Activated naive CD4-positive, alpha-beta T cell treated with anti-CD3 and anti-CD28 coated beads, Interleukin-2, amount 10 ng/mL, durations not matched to agents 7 days and 5 days (primary cell): Measurements from ENCODE around the gene AHDC1.
"Not testable (repeated sequence)": the region's sequence is repeated elsewhere in the genome, so short reads cannot be mapped to it uniquely, and the experiment has no call there.

Experiments
- CTCF ChIA-PET: fragments of 350-600 bp; sonication (Branson Sonifier 250); formaldehyde crosslinking; loops from one replicate; lab custom pipeline; 2021; ENCODE audit warnings: antibody characterized with exemption; lab: Charles Lee
- DNase-seq: peaks from one replicate; pipeline ENCODE4 v3.0.0-alpha.2; 2020
- H3K27ac Mint-ChIP-seq: one replicate; pipeline ENCODE4 v1.8.0; 2021; ENCODE audit warnings: mild to moderate bottlenecking, moderate library complexity, mixed read lengths
- H3K27me3 Mint-ChIP-seq: one replicate; pipeline ENCODE4 v1.8.0; 2021; ENCODE audit warnings: mild to moderate bottlenecking, mixed read lengths
- H3K36me3 Mint-ChIP-seq: one replicate; pipeline ENCODE4 v1.8.0; 2021; ENCODE audit warnings: mixed read lengths
- H3K4me1 Mint-ChIP-seq: one replicate; pipeline ENCODE4 v1.8.0; 2021; ENCODE audit warnings: mixed read lengths
- H3K4me3 Mint-ChIP-seq: one replicate; pipeline ENCODE4 v1.8.0; 2021; ENCODE audit warnings: mild to moderate bottlenecking, moderate library complexity, mixed read lengths
- H3K9me3 Mint-ChIP-seq: one replicate; pipeline ENCODE4 v1.8.0; 2021; ENCODE audit warnings: mixed read lengths

Gene AHDC1

GRCh38 chr1:27638805-27639204, 34.9 kb upstream of the AHDC1 start:
- CTCF ChIA-PET: interaction anchor here (0.7 to 2.7 kb wide), 4 partner anchors 24 to 116 kb away, joined by 3 to 11 read pairs (median 5); no protein-coding TSS in a partner anchor
- Mint-ChIP-seq H3K9me3 (no peaks in the 10 kb centered on the region), H3K4me3 (no peak overlapping the region)

GRCh38 chr1:27638047-27638734, 34.2 kb upstream of the AHDC1 start:
- Mint-ChIP-seq H3K27ac (no peak overlapping the region), H3K4me3 (no peak overlapping the region), H3K4me1 (peaks cover 39% of the 10 kb centered on the region), H3K36me3 (no peaks in the 10 kb centered on the region), H3K27me3 (peaks cover 21% of the 10 kb centered on the region), H3K9me3 (no peaks in the 10 kb centered on the region)
- no peak for DNase-seq
- CTCF ChIA-PET: interaction anchor here (0.9 to 2.7 kb wide), 3 partner anchors 24 to 115 kb away, joined by 5 to 11 read pairs (median 5); no protein-coding TSS in a partner anchor

More at GRCh38 chr1:27638805-27639204, 34.9 kb upstream of the AHDC1 start:
- Mint-ChIP-seq H3K4me1 (peaks cover 38% of the 10 kb centered on the region), H3K27me3 (peaks cover 22% of the 10 kb centered on the region), H3K36me3 (no peaks in the 10 kb centered on the region), H3K27ac (no peak overlapping the region)
- no peak for DNase-seq

DNA sequence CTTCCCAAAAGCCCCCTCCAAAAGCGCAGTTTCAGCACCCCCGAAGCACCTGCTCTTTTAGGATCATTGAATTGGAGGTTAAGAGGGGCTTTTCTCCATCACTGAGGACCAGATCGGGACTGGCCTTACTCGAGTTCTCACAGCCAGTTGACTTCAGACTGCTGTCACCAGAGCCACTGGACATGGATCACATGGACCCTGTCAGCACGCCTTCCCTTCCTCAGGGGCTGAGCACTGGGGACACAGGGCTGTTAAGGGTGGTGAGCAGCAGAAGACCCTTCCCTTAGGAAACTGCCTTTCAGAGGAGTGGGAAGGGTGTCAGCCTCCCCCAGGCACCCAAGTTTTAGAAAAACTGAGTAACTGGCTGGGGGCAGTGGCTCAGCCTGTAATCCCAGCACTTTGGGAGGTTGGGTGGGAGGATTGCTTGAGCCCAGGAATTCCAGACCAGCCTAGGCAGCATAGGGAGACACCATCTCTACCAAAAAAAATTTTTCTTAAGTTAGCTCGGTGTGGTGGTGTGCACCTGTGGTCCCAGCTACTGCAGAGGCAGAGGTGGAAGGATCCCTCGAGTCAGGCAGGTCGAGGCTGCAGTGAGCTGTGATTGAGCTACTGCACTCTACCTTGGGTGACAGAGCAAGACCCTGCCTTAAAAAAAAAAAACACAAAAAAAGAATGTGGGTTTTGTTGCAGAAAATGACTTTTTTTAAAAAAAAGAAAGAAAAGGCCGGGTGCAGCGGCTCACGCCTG, 31.6 kb upstream of the AHDC1 start:
- no peaks in the 10 kb centered on the region for H3K36me3 Mint-ChIP-seq
- H3K4me3 Mint-ChIP-seq: no peak overlapping the region
- CTCF ChIA-PET: interaction anchor here (0.6 to 0.7 kb wide), 2 partner anchors 26 to 28 kb away, joined by 3 read pairs; no protein-coding TSS in a partner anchor
- peaks cover 65% of the 10 kb centered on the region for H3K4me1 Mint-ChIP-seq
- H3K9me3 Mint-ChIP-seq: no peaks in the 10 kb centered on the region
- H3K27ac Mint-ChIP-seq: no peak overlapping the region
- peaks cover 37% of the 10 kb centered on the region for H3K27me3 Mint-ChIP-seq
- DNase-seq: no peak

DNA sequence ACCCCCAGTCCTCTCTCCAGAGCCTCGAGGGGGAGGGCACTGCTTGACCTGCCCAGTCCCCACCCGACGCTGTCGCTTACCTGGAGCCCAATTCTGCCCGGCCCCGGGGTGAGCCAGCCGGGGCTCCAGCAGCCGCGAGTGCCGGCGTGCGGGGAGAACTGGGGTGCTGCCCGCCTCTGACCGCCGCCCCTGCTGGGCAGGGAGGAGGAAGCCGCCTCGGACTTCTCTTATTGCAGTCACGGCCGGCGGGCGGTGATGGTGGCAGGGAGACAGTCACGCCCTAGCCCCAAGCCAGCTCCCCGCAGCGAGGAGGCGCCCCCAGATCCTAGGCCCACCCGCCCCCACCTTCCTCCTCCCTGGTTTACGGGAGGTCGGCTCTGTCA, 31.0 kb upstream of the AHDC1 start, which contains the start of gene FGR:
TSS of gene FGR (minus strand) at position 201 of the 383 bp plus-strand sequence. CDS start 11,269 bp downstream, outside the sequence.
- peaks cover 68% of the 10 kb centered on the region for H3K4me1 Mint-ChIP-seq
- DNase-seq: no peak
- CTCF ChIA-PET: no interaction called here
- H3K27ac Mint-ChIP-seq: no peak within 1 kb of the TSS
- H3K9me3 Mint-ChIP-seq: no peaks in the 10 kb centered on the region
- H3K27me3 Mint-ChIP-seq: peaks cover 40% of the 10 kb centered on the region
- H3K36me3 Mint-ChIP-seq: no peaks in the 10 kb centered on the region
- peak within 1 kb of the TSS; percentile 58 for H3K4me3 Mint-ChIP-seq

DNA sequence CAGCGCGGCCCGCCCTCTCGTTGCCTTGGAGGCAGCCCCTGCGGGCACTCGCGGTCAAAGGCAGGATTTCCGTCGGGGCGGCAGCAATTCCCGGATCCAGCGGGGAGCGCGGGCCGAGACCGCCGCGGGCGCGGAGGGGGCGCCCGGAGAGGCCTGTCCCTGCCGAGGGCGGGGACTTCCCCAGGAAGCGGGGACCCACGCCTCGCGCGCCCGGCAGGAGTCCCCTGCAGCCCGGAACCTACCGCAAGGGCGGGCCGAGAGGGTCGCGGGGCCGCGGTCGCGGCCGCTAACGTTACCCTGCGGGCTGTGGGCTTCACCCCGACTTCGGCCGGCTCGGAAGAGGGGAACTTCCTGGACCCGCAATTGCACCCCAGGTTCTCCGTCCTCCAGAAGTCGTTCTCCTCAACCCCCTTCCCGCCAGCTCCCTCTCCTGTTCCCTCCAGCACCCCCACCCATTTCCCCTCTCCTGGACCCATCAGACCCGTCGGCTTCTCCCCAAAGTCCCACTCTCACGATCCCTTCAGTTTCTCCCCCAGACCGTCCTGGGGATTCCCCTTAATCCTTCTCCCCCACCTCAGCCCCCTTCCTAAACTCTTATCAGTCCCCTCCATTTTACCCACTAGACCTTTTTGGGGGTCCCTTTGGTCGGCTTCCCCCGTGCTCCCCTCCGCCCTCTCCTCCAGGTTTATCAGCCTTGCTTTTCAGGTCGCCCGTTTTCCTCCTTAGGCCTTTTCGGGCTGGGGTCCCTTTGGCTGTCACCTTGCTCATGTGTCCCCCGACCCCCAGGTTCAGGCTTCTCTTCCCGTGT, 30.4 kb upstream of the AHDC1 start:
- Mint-ChIP-seq H3K4me1 (peaks cover 72% of the 10 kb centered on the region), H3K36me3 (no peaks in the 10 kb centered on the region), H3K27ac (no peak overlapping the region), H3K4me3 (peak overlapping the region; percentile 58), H3K9me3 (no peaks in the 10 kb centered on the region), H3K27me3 (peaks cover 40% of the 10 kb centered on the region)
- CTCF ChIA-PET: no interaction called here
- peak; percentile 68 for DNase-seq

DNA sequence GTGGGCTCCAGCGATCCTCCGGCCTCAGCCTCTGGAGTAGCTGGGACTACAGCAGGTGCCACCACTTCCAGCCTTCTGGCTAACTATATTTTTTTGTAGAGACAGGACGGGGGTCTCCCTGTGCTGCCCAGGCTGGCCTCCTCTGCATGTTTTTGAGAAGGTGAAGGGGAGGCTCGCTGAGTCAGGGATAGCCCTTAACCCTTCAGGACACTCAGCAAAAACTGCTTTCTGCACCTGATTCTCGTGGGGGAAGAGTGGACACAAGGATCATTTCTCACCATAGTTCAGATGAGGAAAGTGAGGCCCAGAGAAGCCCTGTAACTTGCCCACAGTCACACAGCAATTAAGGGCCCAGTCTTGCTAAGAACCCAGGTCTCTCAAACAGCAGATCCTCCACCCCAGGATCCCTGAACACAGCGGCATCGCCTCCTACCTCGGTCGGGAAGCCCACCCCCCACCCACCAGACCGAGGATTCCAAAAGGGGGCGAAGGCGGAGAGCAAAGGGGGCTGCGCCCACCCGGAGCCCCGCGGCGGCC, 29.8 kb upstream of the AHDC1 start:
- no peaks in the 10 kb centered on the region for H3K36me3 Mint-ChIP-seq
- no peak for DNase-seq
- CTCF ChIA-PET: interaction anchor here (1.9 kb wide), 1 partner anchor 29 kb away, joined by 7 read pairs; no protein-coding TSS in a partner anchor
- peak overlapping the region; percentile 62 for H3K27ac Mint-ChIP-seq
- peaks cover 43% of the 10 kb centered on the region for H3K27me3 Mint-ChIP-seq
- peak overlapping the region; percentile 34 for H3K4me3 Mint-ChIP-seq
- no peaks in the 10 kb centered on the region for H3K9me3 Mint-ChIP-seq
- peaks cover 73% of the 10 kb centered on the region for H3K4me1 Mint-ChIP-seq

DNA sequence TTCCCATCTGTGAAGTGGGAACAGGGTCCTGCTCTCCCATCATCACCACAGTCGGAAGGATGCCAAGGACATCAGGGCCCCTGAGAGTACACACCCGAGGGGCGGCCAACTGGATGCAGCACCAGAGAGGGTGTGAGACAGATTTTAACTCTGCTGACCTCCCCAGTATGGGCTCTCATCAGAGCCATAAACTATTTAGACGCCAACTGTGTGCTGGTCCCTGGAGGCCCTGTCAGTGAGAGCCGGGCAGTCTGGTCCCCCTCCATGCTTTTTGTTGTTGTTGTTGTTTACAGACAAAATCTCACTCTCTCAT, 29.3 kb upstream of the AHDC1 start:
- peaks cover 45% of the 10 kb centered on the region for H3K27me3 Mint-ChIP-seq

GRCh38 chr1:27632387-27633297, 28.7 kb upstream of the AHDC1 start:
- Mint-ChIP-seq H3K27me3 (peaks cover 45% of the 10 kb centered on the region), H3K4me1 (peaks cover 71% of the 10 kb centered on the region), H3K27ac (peak overlapping the region; percentile 15), H3K36me3 (no peaks in the 10 kb centered on the region), H3K9me3 (no peaks in the 10 kb centered on the region), H3K4me3 (peak overlapping the region; percentile 1)
- peak; percentile 57 for DNase-seq
- CTCF ChIA-PET: interaction anchor here (0.8 to 1.9 kb wide), 3 partner anchors 23 to 30 kb away, joined by 3 to 7 read pairs (median 5); no protein-coding TSS in a partner anchor

More for the DNA sequence above, 29.3 kb upstream of the AHDC1 start:
- Mint-ChIP-seq H3K9me3 (no peaks in the 10 kb centered on the region), H3K4me1 (peaks cover 75% of the 10 kb centered on the region), H3K36me3 (no peaks in the 10 kb centered on the region), H3K27ac (peak overlapping the region; percentile 62), H3K4me3 (no peak overlapping the region)
- CTCF ChIA-PET: interaction anchor here (1.9 kb wide), 1 partner anchor 30 kb away, joined by 7 read pairs; no protein-coding TSS in a partner anchor
- no peak for DNase-seq

DNA sequence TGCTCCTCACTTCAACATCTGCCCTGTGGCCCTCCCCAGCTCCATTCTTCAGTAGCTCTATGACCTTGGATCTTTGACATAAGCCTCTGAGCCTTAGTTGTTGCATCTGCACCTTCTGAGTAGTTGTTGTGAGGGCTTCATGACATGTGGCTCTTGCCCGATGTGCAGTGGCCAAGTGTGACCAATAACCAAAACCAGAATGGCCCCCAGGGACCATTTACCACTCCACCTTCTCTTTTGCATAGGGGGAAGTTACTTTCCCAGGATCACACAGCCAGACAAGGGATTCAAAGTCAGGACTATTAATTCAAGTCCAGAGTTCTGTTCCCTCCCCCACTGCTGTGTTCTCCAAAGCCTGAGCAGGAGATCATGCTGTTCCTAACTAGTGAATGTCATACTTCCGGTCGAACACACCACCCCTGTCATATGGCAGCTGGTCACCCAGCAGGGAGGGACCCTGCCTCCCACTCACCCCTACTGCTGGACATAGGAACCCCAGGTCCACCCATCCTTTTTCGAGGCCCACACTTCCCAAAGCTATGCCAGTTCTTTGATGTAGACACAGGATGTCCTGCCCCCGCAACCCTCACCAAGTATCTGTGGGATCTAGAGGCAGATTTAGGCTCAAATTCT, 27.0 kb upstream of the AHDC1 start:
- no peak for DNase-seq
- no peaks in the 10 kb centered on the region for H3K9me3 Mint-ChIP-seq
- H3K4me3 Mint-ChIP-seq: no peak overlapping the region
- CTCF ChIA-PET: interaction anchor here (0.9 to 1.4 kb wide), 5 partner anchors 15 to 74 kb away, joined by 3 to 6 read pairs (median 3); no protein-coding TSS in a partner anchor
- no peak overlapping the region for H3K27ac Mint-ChIP-seq
- peaks cover 45% of the 10 kb centered on the region for H3K27me3 Mint-ChIP-seq
- H3K36me3 Mint-ChIP-seq: no peaks in the 10 kb centered on the region
- H3K4me1 Mint-ChIP-seq: peaks cover 64% of the 10 kb centered on the region

GRCh38 chr1:27628712-27629111, 24.8 kb upstream of the AHDC1 start:
- Mint-ChIP-seq H3K36me3 (no peaks in the 10 kb centered on the region), H3K27me3 (peaks cover 32% of the 10 kb centered on the region), H3K9me3 (no peaks in the 10 kb centered on the region), H3K4me1 (peaks cover 54% of the 10 kb centered on the region), H3K4me3 (no peak overlapping the region), H3K27ac (no peak overlapping the region)
- CTCF ChIA-PET: interaction anchor here (0.7 to 2.5 kb wide), 8 partner anchors 13 to 318 kb away, joined by 3 to 14 read pairs (median 3); no protein-coding TSS in a partner anchor
- no peak for DNase-seq

- not testable (repeated sequence) for H3K36me3 Mint-ChIP-seq, H3K9me3 Mint-ChIP-seq, DNase-seq, H3K27ac Mint-ChIP-seq, H3K4me3 Mint-ChIP-seq
- H3K27me3 Mint-ChIP-seq: peaks cover 33% of the 10 kb centered on the region
- CTCF ChIA-PET: interaction anchor here (1.2 to 2.5 kb wide), 4 partner anchors 12 to 225 kb away, joined by 3 to 14 read pairs (median 4); no protein-coding TSS in a partner anchor
- H3K4me1 Mint-ChIP-seq: peaks cover 44% of the 10 kb centered on the region
Observed at GRCh38 chr1:27627733-27628132, 23.8 kb upstream of the AHDC1 start.

DNA sequence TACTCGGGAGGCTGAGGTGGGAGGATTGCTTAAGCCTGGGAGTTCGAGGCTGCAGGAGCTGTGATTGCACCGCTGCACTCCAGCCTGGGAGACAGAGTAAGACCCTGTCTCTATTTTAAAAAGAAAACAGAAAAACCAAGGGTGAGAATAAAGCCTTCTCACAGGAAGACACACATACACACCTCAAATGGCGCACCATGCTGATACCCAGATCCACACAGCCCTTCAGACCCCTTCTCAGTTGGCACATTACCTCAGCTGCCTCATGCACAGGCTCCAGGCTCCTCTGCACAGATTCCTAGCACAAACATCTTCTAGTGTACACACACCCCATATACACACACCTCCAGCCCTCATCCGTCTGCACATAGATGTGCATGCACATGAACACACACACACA, 23.1 kb upstream of the AHDC1 start:
- no peak overlapping the region for H3K4me3 Mint-ChIP-seq
- H3K27ac Mint-ChIP-seq: no peak overlapping the region
- DNase-seq: no peak
- peaks cover 39% of the 10 kb centered on the region for H3K4me1 Mint-ChIP-seq
- no peaks in the 10 kb centered on the region for H3K36me3 Mint-ChIP-seq
- H3K9me3 Mint-ChIP-seq: no peaks in the 10 kb centered on the region
- CTCF ChIA-PET: no interaction called here
- H3K27me3 Mint-ChIP-seq: peaks cover 32% of the 10 kb centered on the region
